Activated CD8-positive, alpha-beta T cell treated with anti-CD3 and anti-CD28 coated beads for 36 hours (primary cell): Measurements from ENCODE around the gene NPPB. TPM values are rescaled to one million over a fixed set of nuclear protein-coding genes. Genes with fewer than 3 reads are reported as not detected.

Experiments used
- ATAC-seq: fragments of 200-7000 bp; cut with Tn5 transposase; one replicate; pipeline ENCODE4 v1.10.0; 2021; ENCODE audit warnings: mild to moderate bottlenecking, moderate library complexity
- CTCF ChIA-PET: fragments of 350-600 bp; sonication (Branson Sonifier 250); formaldehyde crosslinking; loops from one replicate; lab custom pipeline; 2021; ENCODE audit warnings: antibody characterized with exemption; lab: Charles Lee
- POLR2A ChIA-PET: fragments of 350-600 bp; sonication (Branson Sonifier 250); formaldehyde crosslinking; loops from one replicate; lab custom pipeline; 2021; ENCODE audit warnings: antibody characterized with exemption; lab: Charles Lee
- DNase-seq: peaks from one replicate; pipeline ENCODE4 v3.0.0-alpha.2; 2020
- H3K27ac Mint-ChIP-seq: one replicate; pipeline ENCODE4 v1.8.0; 2021; ENCODE audit warnings: mild to moderate bottlenecking, mixed read lengths
- H3K27me3 Mint-ChIP-seq: one replicate; pipeline ENCODE4 v1.8.0; 2021; ENCODE audit warnings: mixed read lengths
- H3K36me3 Mint-ChIP-seq: one replicate; pipeline ENCODE4 v1.8.0; 2021; ENCODE audit warnings: low read depth, mixed read lengths
- H3K4me1 Mint-ChIP-seq: one replicate; pipeline ENCODE4 v1.8.0; 2021; ENCODE audit warnings: low read depth, mixed read lengths
- H3K4me3 Mint-ChIP-seq: one replicate; pipeline ENCODE4 v1.8.0; 2021; ENCODE audit warnings: mild to moderate bottlenecking, moderate library complexity, mixed read lengths
- H3K9me3 Mint-ChIP-seq: one replicate; pipeline ENCODE4 v1.8.0; 2021; ENCODE audit warnings: mixed read lengths
- intact Hi-C: fragments of 100-400 bp; cut with micrococcal nuclease; formaldehyde crosslinking; loops from one replicate; pipeline ENCODE4 v1.10.0; 2022
- total RNA-seq, 2 experiments: library from RNA; stranded (reverse); gene quantifications; one replicate each; pipeline ENCODE4 v1.2.3, GENCODE V29; 2021
- TF ChIP-seq, protein P1 (sequence below): fragments of 200-600 bp; IDR thresholded peaks from one replicate; pipeline ENCODE4 v1.8.0; 2022; ENCODE audit warnings: antibody characterized with exemption, mild to moderate bottlenecking

The NPPB gene
- total RNA-seq, 2 experiments from 2014 or later = not detected

DNA sequence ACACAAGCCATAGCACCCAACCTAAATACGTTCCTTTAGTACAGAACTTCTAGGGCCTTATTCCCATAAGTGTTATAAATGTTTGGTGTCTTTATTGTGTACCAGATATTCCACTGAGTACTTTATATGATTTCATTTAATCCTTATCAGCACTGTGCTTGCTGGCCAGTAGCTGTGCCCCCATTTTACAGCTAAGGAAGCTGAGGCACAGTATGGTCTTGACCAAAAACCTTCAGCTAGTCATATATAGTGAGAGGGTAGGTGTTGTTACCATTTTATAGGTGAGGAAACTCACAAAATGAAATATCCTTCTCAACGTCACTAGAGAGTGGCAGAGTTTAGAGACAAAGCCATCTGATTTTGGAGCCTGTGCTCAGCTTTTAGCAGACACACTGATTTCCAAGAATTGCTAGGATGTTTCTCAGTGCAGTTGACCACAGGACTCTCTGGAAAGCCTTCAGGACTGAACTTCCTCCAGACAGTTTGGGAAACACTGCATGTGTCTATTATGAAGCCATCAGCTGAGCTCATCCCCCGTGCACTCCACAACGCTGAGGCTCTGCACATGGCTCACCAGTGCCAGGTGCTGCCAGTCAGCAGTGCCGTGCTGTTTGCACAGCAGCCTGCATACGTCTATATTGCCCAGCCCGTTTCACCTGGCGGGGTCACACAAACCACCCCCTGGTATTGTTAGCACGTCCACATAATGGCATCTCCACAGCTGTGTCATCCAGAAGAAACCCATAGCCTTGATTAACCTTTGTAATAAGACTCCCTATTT lies 26.6 kb downstream of the NPPB start:
- Mint-ChIP-seq H3K27ac (no peak overlapping the region), H3K9me3 (no peaks in the 10 kb centered on the region), H3K4me3 (no peak overlapping the region), H3K27me3 (no peaks in the 10 kb centered on the region), H3K36me3 (peaks cover 16% of the 10 kb centered on the region), H3K4me1 (no peaks in the 10 kb centered on the region)
- intact Hi-C loops = no loop called here
- DNase-seq (no peak), ATAC-seq (no peak)
- ChIA-PET POLR2A (interaction anchor here (4.6 kb wide), 1 partner anchor 77 kb away, joined by 24 read pairs; no protein-coding TSS in a partner anchor), CTCF (interaction anchor here (0.6 to 1.4 kb wide), 2 partner anchors 61 to 361 kb away, joined by 3 read pairs; no protein-coding TSS in a partner anchor)
- TF ChIP-seq, protein P1, sequence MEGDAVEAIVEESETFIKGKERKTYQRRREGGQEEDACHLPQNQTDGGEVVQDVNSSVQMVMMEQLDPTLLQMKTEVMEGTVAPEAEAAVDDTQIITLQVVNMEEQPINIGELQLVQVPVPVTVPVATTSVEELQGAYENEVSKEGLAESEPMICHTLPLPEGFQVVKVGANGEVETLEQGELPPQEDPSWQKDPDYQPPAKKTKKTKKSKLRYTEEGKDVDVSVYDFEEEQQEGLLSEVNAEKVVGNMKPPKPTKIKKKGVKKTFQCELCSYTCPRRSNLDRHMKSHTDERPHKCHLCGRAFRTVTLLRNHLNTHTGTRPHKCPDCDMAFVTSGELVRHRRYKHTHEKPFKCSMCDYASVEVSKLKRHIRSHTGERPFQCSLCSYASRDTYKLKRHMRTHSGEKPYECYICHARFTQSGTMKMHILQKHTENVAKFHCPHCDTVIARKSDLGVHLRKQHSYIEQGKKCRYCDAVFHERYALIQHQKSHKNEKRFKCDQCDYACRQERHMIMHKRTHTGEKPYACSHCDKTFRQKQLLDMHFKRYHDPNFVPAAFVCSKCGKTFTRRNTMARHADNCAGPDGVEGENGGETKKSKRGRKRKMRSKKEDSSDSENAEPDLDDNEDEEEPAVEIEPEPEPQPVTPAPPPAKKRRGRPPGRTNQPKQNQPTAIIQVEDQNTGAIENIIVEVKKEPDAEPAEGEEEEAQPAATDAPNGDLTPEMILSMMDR = no peak

DNA sequence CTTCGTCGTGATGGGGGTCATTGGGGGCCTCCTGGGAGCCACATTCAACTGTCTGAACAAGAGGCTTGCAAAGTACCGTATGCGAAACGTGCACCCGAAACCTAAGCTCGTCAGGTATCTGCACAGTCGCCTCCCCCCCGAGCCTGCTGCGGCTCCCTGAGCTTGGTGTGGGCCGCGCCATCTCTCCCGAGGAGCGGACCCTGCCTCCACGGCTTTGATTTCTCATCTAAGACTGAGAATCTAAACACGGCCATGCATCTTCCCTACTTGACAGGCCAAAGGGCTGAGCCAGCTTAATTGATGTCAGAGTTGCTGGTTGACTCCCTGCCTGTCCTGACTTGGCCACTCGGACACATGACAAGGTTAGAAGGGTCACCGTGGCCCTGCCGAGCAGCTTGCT lies 30.2 kb downstream of the NPPB start:
- intact Hi-C loops = no loop called here
- ChIA-PET CTCF (interaction anchor here (2.7 kb wide), 1 partner anchor 9 kb away, joined by 13 read pairs; no protein-coding TSS in a partner anchor), POLR2A (interaction anchor here (0.6 to 2.1 kb wide), 3 partner anchors 79 to 603 kb away, joined by 3 to 11 read pairs (median 3); no protein-coding TSS in a partner anchor)
- TF ChIP-seq, protein P1 = no peak
- H3K9me3 Mint-ChIP-seq = no peaks in the 10 kb centered on the region
- no peak for ATAC-seq
- no peaks in the 10 kb centered on the region for H3K27me3 Mint-ChIP-seq
- no peak for DNase-seq
- H3K4me3 Mint-ChIP-seq = no peak overlapping the region
- H3K4me1 Mint-ChIP-seq = no peaks in the 10 kb centered on the region
- no peak overlapping the region for H3K27ac Mint-ChIP-seq
- peaks cover 5% of the 10 kb centered on the region for H3K36me3 Mint-ChIP-seq

DNA sequence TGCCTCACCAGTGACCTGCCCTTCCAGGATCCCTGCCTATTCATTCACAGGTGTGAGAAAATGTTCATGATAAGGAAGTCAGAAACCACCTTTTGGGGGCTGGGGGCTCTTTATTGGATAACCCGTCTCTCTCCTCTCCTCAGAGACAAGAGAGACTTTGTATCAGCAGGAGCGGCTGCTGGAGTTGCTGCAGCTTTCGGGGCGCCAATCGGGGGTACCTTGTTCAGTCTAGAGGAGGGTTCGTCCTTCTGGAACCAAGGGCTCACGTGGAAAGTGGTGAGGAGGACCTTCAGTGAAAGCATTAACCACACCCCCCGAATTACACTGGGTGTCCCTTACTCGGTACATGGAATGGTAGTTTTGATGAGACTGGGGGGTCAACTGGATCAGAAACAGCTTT lies 31.8 kb downstream of the NPPB start:
- intact Hi-C loops = no loop called here

DNA sequence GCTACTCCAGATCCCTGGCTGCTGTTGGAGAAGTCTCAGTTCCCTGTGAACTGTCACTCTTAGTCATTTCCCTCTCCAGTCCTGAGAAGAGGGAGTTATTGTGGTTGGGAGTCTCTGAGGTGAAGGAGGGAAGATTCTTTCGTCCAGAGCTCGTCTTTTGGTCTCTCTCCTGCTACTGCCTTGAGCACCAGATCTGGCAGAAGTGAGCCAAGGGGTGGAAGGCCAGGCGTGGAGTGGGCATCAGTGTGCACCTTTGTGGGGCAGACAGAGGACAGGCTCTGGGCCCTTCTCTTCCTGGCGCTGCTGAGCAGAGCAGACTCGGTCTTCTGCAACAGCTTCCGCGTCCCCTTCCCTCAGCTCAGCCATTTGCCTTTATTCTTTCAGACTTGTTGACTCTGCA lies 33.6 kb downstream of the NPPB start:
- CTCF ChIA-PET = no interaction called here

More for the DNA sequence above, 31.8 kb downstream of the NPPB start:
- ATAC-seq = no peak
- POLR2A ChIA-PET = interaction anchor here (1.2 kb wide), 1 partner anchor 81 kb away, joined by 5 read pairs; no protein-coding TSS in a partner anchor
- Mint-ChIP-seq H3K4me3 (no peak overlapping the region), H3K36me3 (peaks cover 5% of the 10 kb centered on the region), H3K27ac (no peak overlapping the region), H3K4me1 (no peaks in the 10 kb centered on the region), H3K9me3 (no peaks in the 10 kb centered on the region), H3K27me3 (no peaks in the 10 kb centered on the region)
- TF ChIP-seq, protein P1 = no peak
- DNase-seq = no peak
- CTCF ChIA-PET = interaction anchor here (2.7 kb wide), 1 partner anchor 11 kb away, joined by 13 read pairs; no protein-coding TSS in a partner anchor

More for the DNA sequence above, 33.6 kb downstream of the NPPB start:
- DNase-seq (no peak), ATAC-seq (no peak)
- Mint-ChIP-seq H3K27me3 (no peaks in the 10 kb centered on the region), H3K4me1 (no peaks in the 10 kb centered on the region), H3K27ac (no peak overlapping the region), H3K9me3 (no peaks in the 10 kb centered on the region), H3K4me3 (no peak overlapping the region), H3K36me3 (peaks cover 5% of the 10 kb centered on the region)
- intact Hi-C loops = no loop called here
- POLR2A ChIA-PET = interaction anchor here (1.0 to 3.0 kb wide), 2 partner anchors 83 to 85 kb away, joined by 4 to 12 read pairs; no protein-coding TSS in a partner anchor
- TF ChIP-seq, protein P1 = no peak
